H1 (cell line): ENCODE results near the gene CD300H. TPM values are rescaled to one million over a fixed set of nuclear protein-coding genes. Genes with fewer than 3 reads are reported as not detected.
A peak's percentile ranks its signal among the peaks of the same experiment; 100 is the strongest.

Experiments used
- CTCF ChIA-PET: fragments of 300-600 bp; sonication (Branson Sonifier 250); formaldehyde crosslinking; loops from one replicate; lab custom pipeline; 2021; ENCODE audit not compliant: partially characterized antibody; lab: Charles Lee
- POLR2A ChIA-PET: fragments of 300-600 bp; sonication (Branson Sonifier 250); formaldehyde crosslinking; loops from one replicate; lab custom pipeline; 2021; ENCODE audit warnings: inconsistent platforms; ENCODE audit not compliant: partially characterized antibody; lab: Charles Lee
- DNase-seq, 2 experiments: peaks; one replicate each; pipeline versions ENCODE4 v3.0.0 to v3.0.0-alpha.2; 2010 to 2022; ENCODE audit warnings: low spot score in 2 of 2, low read depth in 1 of 2, mixed read lengths in 1 of 2
- FAIRE-seq: peaks from 2 replicates; lab custom pipeline; 2011; peaks lifted over from hg19 to GRCh38; lab: Jason Lieb, UNC
- H2AFZ ChIP-seq: 2 replicates; pipeline ENCODE4 v1.8.1; 2012; ENCODE audit warnings: low read length, inconsistent platforms
- H2AK5ac ChIP-seq: 2 replicates; pipeline ENCODE4 v1.6.1; 2013; ENCODE audit warnings: low read depth, low read length
- H2BK120ac ChIP-seq: replicated peaks from 2 replicates; pipeline ENCODE3; 2013; ENCODE audit warnings: low read depth, low read length, inconsistent platforms
- H2BK12ac ChIP-seq: 2 replicates; pipeline ENCODE4 v1.6.1; 2013; ENCODE audit warnings: low read depth, low read length
- H2BK15ac ChIP-seq: 2 replicates; pipeline ENCODE4 v1.6.1; 2013; ENCODE audit warnings: low read length
- H2BK20ac ChIP-seq: 2 replicates; pipeline ENCODE4 v1.6.1; 2013; ENCODE audit warnings: low read length
- H2BK5ac ChIP-seq: 2 replicates; pipeline ENCODE4 v1.6.1; 2013; ENCODE audit warnings: low read depth, low read length
- H3K14ac ChIP-seq: 2 replicates; pipeline ENCODE4 v1.6.1; 2013; ENCODE audit warnings: inconsistent platforms; ENCODE audit not compliant: insufficient read length
- H3K18ac ChIP-seq: 2 replicates; pipeline ENCODE4 v1.6.1; 2013; ENCODE audit warnings: low read length; ENCODE audit errors: extremely low read depth
- H3K23ac ChIP-seq: 2 replicates; pipeline ENCODE4 v1.6.1; 2013; ENCODE audit warnings: inconsistent platforms; ENCODE audit not compliant: insufficient read length
- H3K23me2 ChIP-seq: 2 replicates; pipeline ENCODE4 v1.6.1; 2013; ENCODE audit warnings: low read depth, low read length
- H3K27ac ChIP-seq: 2 replicates; pipeline ENCODE4 v1.6.1; 2011; ENCODE audit warnings: low read depth, low read length, inconsistent platforms
- H3K27me3 ChIP-seq, 4 experiments: replicated peaks in 1 of 4; 1 replicate in 1 of 4; 2 replicates in 3 of 4; pipeline versions ENCODE4 v1.6.1 to v1.8.1; 2011 to 2013; ENCODE audit warnings: low read length in 3 of 4, mild to moderate bottlenecking in 3 of 4, inconsistent platforms in 2 of 4, mixed read lengths in 2 of 4, moderate library complexity in 1 of 4; ENCODE audit not compliant: control insufficient read depth in 3 of 4, insufficient read depth in 3 of 4; ENCODE audit errors: extremely low read depth in 1 of 4
- H3K36me3 ChIP-seq, 4 experiments: 2 replicates each; pipeline versions ENCODE4 v1.6.1 to v1.8.1; 2011 to 2013; ENCODE audit warnings: mild to moderate bottlenecking in 4 of 4, low read length in 3 of 4, moderate library complexity in 2 of 4, control low read depth in 1 of 4, inconsistent platforms in 1 of 4; ENCODE audit not compliant: insufficient read depth in 4 of 4, control insufficient read depth in 2 of 4
- H3K4ac ChIP-seq: replicated peaks from 2 replicates; pipeline ENCODE3; 2013; ENCODE audit warnings: low read length, low read depth, mixed read lengths, inconsistent platforms; ENCODE audit not compliant: insufficient read length
- H3K4me1 ChIP-seq, 4 experiments: replicated peaks in 1 of 4; 1 replicate in 1 of 4; 2 replicates in 3 of 4; pipeline versions ENCODE4 v1.6.1 to v1.8.1; 2011 to 2013; ENCODE audit warnings: low read length in 3 of 4, inconsistent platforms in 2 of 4, mixed read lengths in 1 of 4; ENCODE audit not compliant: insufficient read depth in 4 of 4, control insufficient read depth in 3 of 4
- H3K4me2 ChIP-seq, 2 experiments: 2 replicates each; pipeline versions ENCODE4 v1.6.1 to v1.8.1; 2011 to 2013; ENCODE audit warnings: low read depth in 2 of 2, low read length in 2 of 2, control low read depth in 1 of 2, inconsistent platforms in 1 of 2, mild to moderate bottlenecking in 1 of 2; ENCODE audit not compliant: insufficient read depth in 1 of 2
- H3K4me3 ChIP-seq, 4 experiments: fragments of 200-600, 300-600 bp in 1 of 4; sonication (generic), shearing (Covaris generic), sonication (Bioruptor Twin) in 1 of 4; 2 replicates each; pipeline versions ENCODE4 v1.5.1 to v1.8.1; 2011 to 2016; ENCODE audit warnings: low read length in 4 of 4, low read depth in 3 of 4, control low read depth in 2 of 4, inconsistent platforms in 2 of 4, mild to moderate bottlenecking in 2 of 4, mixed read lengths in 1 of 4, moderate library complexity in 1 of 4; ENCODE audit not compliant: insufficient read depth in 2 of 4; ENCODE audit errors: extremely low read depth in 1 of 4
- H3K56ac ChIP-seq: replicated peaks from 2 replicates; pipeline ENCODE3; 2013; ENCODE audit warnings: low read depth, mild to moderate bottlenecking, mixed read lengths, low read length, inconsistent platforms; ENCODE audit not compliant: insufficient read length
- H3K79me1 ChIP-seq: 2 replicates; pipeline ENCODE4 v1.6.1; 2013; ENCODE audit warnings: low read depth, low read length, control low read depth
- H3K79me2 ChIP-seq, 2 experiments: 2 replicates each; pipeline versions ENCODE4 v1.6.1 to v1.8.1; 2012 to 2013; ENCODE audit warnings: low read length in 2 of 2, mild to moderate bottlenecking in 2 of 2, inconsistent platforms in 1 of 2; ENCODE audit not compliant: insufficient read depth in 2 of 2, control insufficient read depth in 1 of 2
- H3K9ac ChIP-seq, 4 experiments: replicated peaks in 1 of 4; 1 replicate in 1 of 4; 2 replicates in 3 of 4; pipeline versions ENCODE4 v1.6.1 to v1.8.1; 2011 to 2013; ENCODE audit warnings: low read depth in 3 of 4, low read length in 3 of 4, control low read depth in 2 of 4, mild to moderate bottlenecking in 2 of 4, moderate library complexity in 2 of 4, inconsistent platforms in 1 of 4; ENCODE audit errors: extremely low read depth in 1 of 4
- H3K9me3 ChIP-seq, 2 experiments: 2 replicates each; pipeline versions ENCODE4 v1.6.1 to v1.8.1; 2012 to 2013; ENCODE audit warnings: mild to moderate bottlenecking in 2 of 2, moderate library complexity in 2 of 2, control low read depth in 1 of 2, inconsistent platforms in 1 of 2, low read depth in 1 of 2, low read length in 1 of 2, mixed read lengths in 1 of 2; ENCODE audit not compliant: insufficient read depth in 2 of 2
- H4K20me1 ChIP-seq, 2 experiments: replicated peaks in 1 of 2; 2 replicates each; pipeline versions ENCODE3 to v1.8.1; 2011 to 2013; ENCODE audit warnings: inconsistent platforms in 2 of 2, low read length in 2 of 2, mild to moderate bottlenecking in 1 of 2; ENCODE audit not compliant: insufficient read depth in 2 of 2, control insufficient read depth in 1 of 2
- H4K5ac ChIP-seq: 2 replicates; pipeline ENCODE4 v1.6.1; 2013; ENCODE audit warnings: low read length, low read depth, mixed read lengths, inconsistent platforms; ENCODE audit not compliant: insufficient read length
- H4K8ac ChIP-seq: 2 replicates; pipeline ENCODE4 v1.8.0; 2013; ENCODE audit warnings: mild to moderate bottlenecking, moderate library complexity, low read length, inconsistent platforms; ENCODE audit not compliant: insufficient read depth; ENCODE audit errors: extremely low read depth
- H4K91ac ChIP-seq: replicated peaks from 2 replicates; pipeline ENCODE3; 2013; ENCODE audit warnings: low read length, mixed read lengths, inconsistent platforms; ENCODE audit not compliant: insufficient read length
- ATF2 ChIP-seq: IDR thresholded peaks from 2 replicates; pipeline ENCODE4 v1.6.1; 2012; ENCODE audit warnings: low read length, inconsistent platforms
- CBX5 ChIP-seq: fragments of 300-800, 300-1000 bp; sonication (generic); IDR thresholded peaks from 2 replicates; pipeline ENCODE4 v1.7.1; 2016; ENCODE audit warnings: antibody characterized with exemption, low read length, low read depth
- CREB1 ChIP-seq: IDR thresholded peaks from 2 replicates; pipeline ENCODE4 v1.6.1; 2012; ENCODE audit warnings: inconsistent platforms
- FOSL1 ChIP-seq: IDR thresholded peaks from 2 replicates; pipeline ENCODE4 v1.6.1; 2011; ENCODE audit warnings: mild to moderate bottlenecking, low read depth, low read length, moderate library complexity; ENCODE audit not compliant: insufficient read depth
- JUND ChIP-seq: IDR thresholded peaks from 2 replicates; pipeline ENCODE4 v1.6.1; 2011; ENCODE audit warnings: mild to moderate bottlenecking, improper control_type of control experiment, low read length
- SIN3A ChIP-seq, 2 experiments: IDR thresholded peaks in 1 of 2; conservative IDR thresholded peaks in 1 of 2; 2 replicates each; pipeline ENCODE4 v1.6.1; 2011 to 2012; ENCODE audit warnings: low read length in 2 of 2, improper control_type of control experiment in 1 of 2, low read depth in 1 of 2, mild to moderate bottlenecking in 1 of 2
- SP1 ChIP-seq: IDR thresholded peaks from 2 replicates; pipeline ENCODE4 v1.6.1; 2011; ENCODE audit warnings: low read depth, low read length
- SP2 ChIP-seq: IDR thresholded peaks from 2 replicates; pipeline ENCODE4 v1.6.1; 2012; ENCODE audit warnings: mild to moderate bottlenecking, low read length, inconsistent platforms
- SP4 ChIP-seq: IDR thresholded peaks from 2 replicates; pipeline ENCODE4 v1.6.1; 2012; ENCODE audit warnings: low read length, inconsistent platforms
- TAF1 ChIP-seq: IDR thresholded peaks from 2 replicates; pipeline ENCODE4 v1.6.1; 2011; ENCODE audit warnings: mild to moderate bottlenecking, low read depth, low read length
- TBP ChIP-seq: IDR thresholded peaks from 2 replicates; pipeline ENCODE4 v1.6.1; 2011; ENCODE audit warnings: low read depth, low read length, improper control_type of control experiment
- WGBS, 2 experiments: shearing (Covaris generic) in 1 of 2; methylation state at CpG; one replicate each; pipeline versions ENCODE4 v1.1.6 to v1.1.7; 2013 to 2015; ENCODE audit warnings: low lambda C conversion rate in 2 of 2, mixed read lengths in 2 of 2, inconsistent platforms in 1 of 2, low coverage in 1 of 2, missing lambda C conversion rate in 1 of 2; ENCODE audit not compliant: insufficient replicate concordance in 2 of 2, insufficient coverage in 1 of 2, insufficient read length in 1 of 2; ENCODE audit errors: extremely low coverage in 1 of 2, missing lambda C conversion rate in 1 of 2; 5-methylcytosine and 5-hydroxymethylcytosine counted together
- polyA plus RNA-seq, 7 experiments: library from polyadenylated mRNA; depleted of rRNA in 3 of 7; stranded (reverse) in 5 of 7; unstranded in 2 of 7; fragments of >200 nt in 5 of 7; fragments of 200-250 nt in 2 of 7; gene quantifications; 1 replicate in 5 of 7; 2 replicates in 1 of 7; 4 replicates in 1 of 7; pipeline versions ENCODE4 v1.2.1 to v1.2.3, GENCODE V29; 2011 to 2013; ENCODE audit warnings: missing spikeins in 2 of 7, mixed read lengths in 2 of 7
- total RNA-seq: library from RNA; stranded (reverse); fragmentation: NEBNext Ultra II Directional; extraction: Animal tissue kit (Norgen Biotek cat#: 25700); gene quantifications from 2 replicates; pipeline ENCODE4 v1.2.1, GENCODE V29; 2021
- TF ChIP-seq, protein P1 (sequence below): IDR thresholded peaks from 2 replicates; pipeline ENCODE4 v1.6.1; 2012; ENCODE audit warnings: inconsistent platforms

The CD300H gene
- total and polyA plus RNA-seq, 2 of the 8 experiments (the other 6 are each of a cell fraction or from before 2014, with no cell fraction given): not detected

DNA sequence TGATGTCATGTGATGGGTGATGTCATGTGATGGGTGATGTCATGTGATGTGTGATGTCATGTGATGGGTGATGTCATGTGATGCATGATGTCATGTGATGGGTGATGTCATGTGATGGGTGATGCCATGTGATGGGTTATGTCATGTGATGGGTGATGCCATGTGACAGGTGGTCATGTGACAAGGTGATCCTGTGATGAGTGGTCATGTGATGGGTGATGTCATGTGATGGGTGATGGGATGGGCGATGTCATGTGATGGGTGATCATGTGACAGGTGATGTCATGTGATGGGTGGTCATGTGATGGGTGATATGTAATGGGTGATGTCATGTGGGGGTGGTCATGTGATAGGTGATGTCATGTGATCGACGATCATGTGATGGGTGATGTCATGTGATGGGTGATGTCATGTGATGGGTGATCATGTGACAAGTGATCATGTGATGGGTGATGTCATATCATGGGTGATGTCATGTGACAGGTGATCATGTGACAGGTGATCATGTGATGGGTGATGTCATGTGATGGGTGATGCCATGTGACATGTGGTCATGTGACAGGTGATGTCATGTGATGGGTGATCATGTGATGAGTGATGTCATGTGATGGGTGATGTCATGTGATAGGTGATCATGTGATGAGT lies 53.2 kb downstream of the CD300H start:
- Histone ChIP-seq H3K56ac (no peak overlapping the region), H2BK5ac (no peak overlapping the region), H3K36me3 (no peaks in the 10 kb centered on the region), H4K20me1 (no peaks in the 10 kb centered on the region), H2AFZ (no peak overlapping the region), H3K9ac (no peak overlapping the region; a peak in 1 of 7 replicates), H2BK15ac (no peak overlapping the region), H2BK120ac (no peak overlapping the region), H3K27me3 (peaks cover 0 to 2% (median 0%) of the 10 kb centered on the region in 4 experiments; a peak in 1 of 7 replicates), H3K79me1 (no peaks in the 10 kb centered on the region), H2AK5ac (peak overlapping the region; percentile 92; the same call in 1 of the 2 replicates), H3K23ac (no peak overlapping the region), H3K4me2 (no peak overlapping the region), H2BK12ac (no peak overlapping the region), H4K8ac (no peak overlapping the region), H4K5ac (no peak overlapping the region), H3K79me2 (no peaks in the 10 kb centered on the region), H2BK20ac (no peak overlapping the region), H3K4me1 (no peaks in the 10 kb centered on the region), H3K9me3 (peaks cover 13 to 21% of the 10 kb centered on the region in 2 experiments), H3K27ac (no peak overlapping the region), H3K4me3 (0 out of 8 replicates have a peak overlapping the region, but pooled peaks of 1 of the 4 experiments have one; percentile 2), H3K23me2 (peaks cover 2% of the 10 kb centered on the region; the same call in 1 of the 2 replicates), H3K4ac (no peak overlapping the region), H3K18ac (no peak overlapping the region), H4K91ac (no peak overlapping the region), H3K14ac (no peak overlapping the region)
- CTCF ChIA-PET: interaction anchor here (1.1 kb wide), 1 partner anchor 52 kb away, joined by 3 read pairs; no protein-coding TSS in a partner anchor
- DNase-seq (peak in 1 of 2 experiments; percentile 61), FAIRE-seq (no peak)
- 91% methylated on average over 3 of the region's 3 CpGs; no CpG with 5 or more reads in 1 of the 2 experiments for WGBS, 2 experiments
- POLR2A ChIA-PET: no interaction called here
- TF ChIP-seq, protein P1, sequence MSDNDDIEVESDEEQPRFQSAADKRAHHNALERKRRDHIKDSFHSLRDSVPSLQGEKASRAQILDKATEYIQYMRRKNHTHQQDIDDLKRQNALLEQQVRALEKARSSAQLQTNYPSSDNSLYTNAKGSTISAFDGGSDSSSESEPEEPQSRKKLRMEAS: peak; percentile 37
- no peak for TF ChIP-seq SP2
- peak; percentile 81 to 91; a peak in 2 of 4 replicates for TF ChIP-seq SIN3A (conservative IDR thresholded peaks at IDR 0.05 in 1 of 2, IDR thresholded peaks at IDR 0.05 in 1 of 2; ENCODE audit: low read depth in 1 of 2, low read length in 2 of 2)
- peak; percentile 99 for TF ChIP-seq ATF2
- no peak for TF ChIP-seq FOSL1
- TF ChIP-seq CBX5: no peak
- no peak for TF ChIP-seq SP1
- TF ChIP-seq TAF1: no peak
- TF ChIP-seq CREB1: peak; percentile 92
- TF ChIP-seq TBP: no peak
- TF ChIP-seq JUND: peak; percentile 45; the same call in 1 of the 2 replicates
- TF ChIP-seq SP4: peak; percentile 99
